Raji (cell line): ENCODE data around the gene TXNL4B.
"Not testable (repeated sequence)": the region's sequence is repeated elsewhere in the genome, so short reads cannot be mapped to it uniquely, and the experiment has no call there.

Experiments used
- POLR2A ChIP-seq: IDR thresholded peaks from 2 replicates; pipeline ENCODE4 v1.6.1; 2011; ENCODE audit warnings: low read depth, low read length, control low read depth; ENCODE audit not compliant: insufficient read depth

TXNL4B gene

GRCh38 chr16:72055911-72056310, 37.5 kb downstream of the TXNL4B start:
- TF ChIP-seq POLR2A: no peak

DNA sequence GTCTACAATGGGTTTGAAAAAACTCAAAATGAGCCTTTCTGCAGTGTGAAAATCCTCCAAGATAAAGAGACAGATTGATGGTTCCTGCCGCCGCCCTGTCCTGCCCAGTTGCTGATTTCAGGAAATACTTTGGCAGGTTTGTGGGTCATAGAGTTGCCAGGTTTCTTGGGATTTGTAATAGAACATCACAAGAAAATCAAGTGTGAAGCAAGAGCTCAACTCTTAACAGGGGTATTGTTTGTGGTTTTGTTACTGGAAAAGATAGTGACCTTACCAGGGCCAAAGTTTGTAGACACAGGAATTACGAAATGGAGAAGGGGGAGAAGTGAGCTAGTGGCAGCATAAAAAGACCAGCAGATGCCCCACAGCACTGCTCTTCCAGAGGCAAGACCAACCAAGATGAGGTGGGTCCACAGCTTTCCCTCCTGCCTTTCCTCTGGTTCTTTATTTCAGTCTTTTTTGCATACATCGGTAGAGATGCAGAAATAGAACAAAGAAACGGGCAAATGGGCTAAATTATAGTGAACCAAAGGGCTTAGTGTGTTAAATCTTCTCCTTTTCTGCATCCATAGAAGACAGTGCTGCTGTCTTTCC, 39.1 kb downstream of the TXNL4B start, which contains the start of gene HP:
TSS of gene HP (plus strand) at position 252 of the 594 bp plus-strand sequence. CDS start at position 400, 148 bp downstream.
- TF ChIP-seq POLR2A: not testable (repeated sequence)

DNA sequence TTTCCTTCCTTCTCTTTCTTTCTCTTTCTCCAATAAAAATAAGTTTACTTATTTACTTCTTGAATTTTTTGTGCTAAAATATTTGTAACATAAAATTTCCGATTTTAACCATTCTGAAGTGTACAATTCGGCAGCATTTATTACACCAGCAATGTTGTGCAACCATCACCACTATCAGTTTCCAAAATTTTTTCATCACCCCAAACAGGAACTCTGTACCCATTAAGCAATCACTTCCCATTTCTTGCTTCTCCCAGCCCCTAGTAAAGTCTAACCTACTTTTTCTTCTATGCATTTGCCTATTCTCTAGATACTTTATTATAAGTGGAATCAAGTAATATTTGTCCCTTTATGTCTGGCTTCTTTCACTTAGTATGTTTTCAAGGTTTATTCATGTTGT, 41.6 kb downstream of the TXNL4B start:
- no peak for TF ChIP-seq POLR2A

DNA sequence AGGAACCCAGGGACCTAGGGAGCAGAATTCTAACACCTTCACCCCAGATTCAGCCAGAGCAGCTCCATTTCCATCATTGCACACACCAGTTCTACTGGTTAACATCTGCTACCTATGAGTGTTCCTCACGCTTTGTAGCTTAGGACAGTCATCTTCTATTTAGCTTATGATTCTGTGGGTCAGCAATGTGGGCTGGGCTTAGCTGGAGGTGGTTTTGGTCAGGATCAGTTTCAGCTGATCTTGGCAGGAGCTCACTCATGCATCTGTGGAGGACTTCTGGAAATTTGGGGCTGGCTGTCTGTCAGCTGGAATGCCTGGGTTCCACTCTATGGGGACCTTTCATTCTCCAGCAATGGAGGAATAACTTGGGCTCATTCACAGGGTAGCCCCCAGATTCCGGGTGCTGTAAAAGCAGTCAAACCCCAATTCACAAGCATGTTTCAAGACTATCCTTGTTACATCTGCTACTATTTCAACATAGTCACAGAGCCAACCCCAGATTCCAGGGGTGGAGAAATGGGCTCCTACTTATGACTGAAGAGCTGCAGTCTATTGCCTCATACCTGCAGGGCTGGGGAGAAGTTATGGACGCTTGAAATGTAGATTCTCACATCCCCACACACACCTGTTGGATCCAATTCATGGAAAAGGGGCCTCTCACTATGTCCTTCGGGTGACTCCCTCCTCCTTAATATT, 42.5 kb downstream of the TXNL4B start:
- no peak for TF ChIP-seq POLR2A

- no peak for TF ChIP-seq POLR2A
These were observed 44.3 kb downstream of the TXNL4B start for GRCh38 chr16:72049110-72049509.

- no peak for TF ChIP-seq POLR2A
These were observed 48.5 kb downstream of the TXNL4B start for GRCh38 chr16:72044825-72045359.

GRCh38 chr16:72044296-72044695, 49.1 kb downstream of the TXNL4B start:
- TF ChIP-seq POLR2A: no peak

GRCh38 chr16:72043539-72043938, 49.9 kb downstream of the TXNL4B start:
- no peak for TF ChIP-seq POLR2A

DNA sequence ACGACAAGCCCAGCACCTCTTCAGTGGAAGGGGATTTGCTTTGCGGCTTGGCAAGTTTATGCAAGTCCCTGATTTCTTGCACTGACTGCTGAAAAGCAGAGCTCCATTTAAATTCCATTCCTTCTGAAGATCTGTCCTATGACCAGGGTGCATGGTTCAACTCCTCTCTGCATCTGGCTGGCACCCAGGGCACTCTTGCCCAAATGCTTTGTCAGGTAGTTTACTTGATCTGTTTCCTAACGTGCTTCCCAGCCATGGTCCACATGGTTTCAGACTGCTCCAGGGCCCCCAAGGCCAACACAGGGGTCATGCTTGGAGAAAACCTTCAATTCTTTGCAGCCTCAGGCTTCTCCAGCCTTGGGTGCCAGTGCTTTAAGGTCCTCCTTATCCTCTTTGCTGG, 50.4 kb downstream of the TXNL4B start:
- TF ChIP-seq POLR2A: no peak

DNA sequence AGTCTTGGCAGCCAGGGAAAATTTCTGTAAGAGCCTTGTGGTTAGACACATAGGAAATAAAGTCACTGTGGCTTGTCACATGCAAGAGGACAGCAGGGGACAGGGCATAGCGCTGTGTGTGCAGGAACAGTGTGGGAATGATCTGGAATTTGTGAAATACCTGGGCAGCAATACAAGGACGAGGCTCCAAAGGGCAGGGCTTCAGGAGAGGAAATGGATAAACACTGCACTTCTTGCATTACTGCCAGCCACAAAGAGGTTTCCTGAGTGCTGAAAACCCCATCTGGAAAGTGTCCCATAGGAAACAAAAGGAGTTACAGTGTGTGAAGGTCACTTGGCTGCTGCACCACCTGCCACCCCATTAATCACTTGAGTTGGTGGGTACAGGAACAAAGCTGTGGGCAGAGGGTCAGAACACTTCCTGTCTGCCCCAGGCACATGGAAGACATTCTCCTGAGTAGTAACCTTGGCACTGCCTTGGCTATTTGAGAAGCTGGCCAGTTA, 51.2 kb downstream of the TXNL4B start:
- no peak for TF ChIP-seq POLR2A

DNA sequence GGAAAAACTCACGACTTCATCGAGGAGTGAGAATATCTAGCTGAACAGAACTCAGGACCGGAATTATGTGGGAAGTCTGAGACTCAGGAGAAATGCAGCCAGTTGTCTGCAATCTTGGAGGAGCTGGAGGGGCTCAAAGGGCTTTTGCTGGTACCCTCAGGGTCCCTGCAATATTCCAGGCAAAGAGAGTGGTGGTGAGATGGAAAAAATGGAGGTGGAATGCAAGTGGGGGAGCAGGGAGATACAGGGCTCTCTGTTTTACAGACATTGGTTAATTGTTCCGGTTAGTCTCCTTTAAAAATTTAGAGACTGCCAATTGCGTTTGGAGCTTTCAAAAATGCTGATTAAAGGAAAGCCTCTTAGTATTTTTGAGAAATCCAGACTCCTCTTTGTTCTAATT, 57.3 kb downstream of the TXNL4B start:
- no peak for TF ChIP-seq POLR2A
